ENCODE measurements around the gene KRTAP4-1.

- no peak for TF ChIP-seq CTCF (conservative IDR thresholded peaks at IDR 0.05; ENCODE audit: low read depth, low read length)
- TF ChIP-seq EZH2phosphoT487 (IDR thresholded peaks at IDR 0.05; ENCODE audit: borderline replicate concordance, low read length): no peak
- TF ChIP-seq EZH2 (IDR thresholded peaks at IDR 0.05; ENCODE audit: low read length, unreplicated experiment): no peak
Observed at GRCh38 chr17:41151525-41151924, 33.2 kb downstream of the KRTAP4-1 start.

All from PC-3 (cell line).